Measurements from ENCODE around the gene COQ8B.
"Not testable (repeated sequence)": the region's sequence is repeated elsewhere in the genome, so short reads cannot be mapped to it uniquely, and the experiment has no call there.

The COQ8B gene

GRCh38 chr19:40741527-40742390, 25.1 kb upstream of the COQ8B start:
- DNase-seq = no peak

- DNase-seq = no peak
Measured at GRCh38 chr19:40740747-40741146, 24.1 kb upstream of the COQ8B start.

DNA sequence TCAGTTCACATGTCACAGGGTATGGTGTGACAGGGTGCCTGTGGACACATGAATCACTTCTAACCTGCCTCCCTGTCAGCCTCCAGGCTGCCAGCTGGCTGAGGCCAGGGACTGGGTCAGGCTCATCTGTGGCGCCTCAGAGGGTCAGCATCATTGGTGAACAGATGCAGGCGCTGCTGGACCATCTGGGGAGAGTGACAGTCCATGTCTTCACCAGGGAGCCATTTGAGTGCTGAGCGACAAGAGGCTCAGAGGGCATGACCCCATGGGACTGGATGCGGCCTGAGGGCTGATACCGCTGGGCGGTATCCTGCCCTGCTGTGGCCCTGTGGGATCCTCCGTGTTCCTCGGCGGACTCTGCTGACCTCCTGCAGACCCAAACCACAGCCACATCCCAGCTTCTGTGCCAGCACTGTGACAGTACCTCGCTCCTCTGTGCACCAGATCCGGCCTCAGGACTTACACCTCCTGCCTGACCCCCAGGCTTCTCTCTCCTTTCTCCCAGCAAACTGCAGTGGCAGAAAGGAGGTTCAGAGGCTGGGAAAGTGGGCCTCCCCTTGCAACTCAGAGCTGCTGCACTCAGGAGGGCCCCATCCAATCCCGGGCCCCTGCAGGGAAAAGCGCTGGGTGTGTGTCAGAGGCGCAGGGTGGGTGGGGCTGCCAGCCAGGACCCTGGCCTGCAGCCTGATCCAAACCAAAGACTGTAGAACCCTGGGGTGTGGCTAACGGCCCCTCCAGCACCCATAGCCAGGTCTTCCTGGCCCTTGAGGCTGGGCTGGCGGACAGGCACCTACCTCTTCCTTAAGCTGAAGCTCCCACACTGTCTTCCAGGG, 23.4 kb upstream of the COQ8B start:
- no peak for DNase-seq

DNA sequence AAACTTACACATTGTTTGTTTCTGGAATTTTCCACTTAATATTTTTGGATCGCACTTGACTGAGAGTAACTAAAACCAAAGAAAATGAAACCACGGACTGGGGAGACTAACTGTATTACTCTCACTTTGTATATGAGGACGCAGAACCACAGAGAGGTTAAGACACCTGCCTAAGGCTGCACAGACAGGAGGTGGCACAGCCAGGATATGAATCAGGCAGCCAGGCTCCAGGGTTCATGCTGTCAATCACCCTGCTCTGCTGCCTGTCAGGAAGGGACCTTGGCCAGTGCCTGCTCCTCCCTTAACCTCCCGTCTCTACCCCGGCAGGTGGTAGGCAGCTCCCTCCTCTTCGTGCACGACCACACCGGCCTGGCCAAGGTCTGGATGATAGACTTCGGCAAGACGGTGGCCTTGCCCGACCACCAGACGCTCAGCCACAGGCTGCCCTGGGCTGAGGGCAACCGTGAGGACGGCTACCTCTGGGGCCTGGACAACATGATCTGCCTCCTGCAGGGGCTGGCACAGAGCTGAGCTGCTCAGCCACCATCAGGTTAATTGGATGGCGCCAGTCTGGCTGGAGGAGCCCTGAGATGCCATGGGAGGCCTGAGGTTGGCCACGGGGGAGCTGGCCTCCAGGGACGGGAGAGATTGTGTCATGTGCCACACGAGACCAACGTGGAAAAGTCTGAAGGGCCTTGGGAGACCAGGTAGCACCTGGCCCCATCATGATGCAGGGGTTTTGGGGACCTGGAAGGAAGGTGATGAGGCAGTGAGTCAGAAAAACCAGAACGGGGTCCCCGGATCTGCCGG, 22.5 kb upstream of the COQ8B start:
- no peak for DNase-seq

DNA sequence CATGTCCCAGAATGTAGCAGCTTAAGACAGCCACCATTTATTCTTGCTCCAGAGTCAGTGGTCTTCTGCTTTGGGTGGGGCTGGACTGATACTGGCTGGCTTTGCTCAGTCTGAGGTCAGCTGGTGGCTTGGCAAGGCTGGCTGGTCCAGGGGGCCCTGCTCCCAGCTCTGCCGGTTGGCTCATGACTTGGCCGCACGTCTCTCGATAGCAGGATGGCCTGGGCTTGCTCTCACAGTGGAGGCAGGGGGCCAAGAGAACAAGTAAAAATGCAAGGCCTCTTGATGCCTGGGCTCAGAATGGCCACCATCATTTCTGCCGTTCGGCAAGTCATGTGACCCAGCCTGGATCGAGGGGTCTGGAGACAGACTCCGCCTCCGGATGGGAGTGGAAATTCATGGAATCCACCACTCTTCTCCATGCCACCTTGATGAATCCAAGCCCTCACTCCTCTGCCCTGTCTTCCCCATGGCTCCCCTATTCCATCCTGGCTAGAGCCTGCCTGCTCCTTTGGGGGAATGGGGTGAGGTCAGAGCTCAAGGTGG, 20.5 kb upstream of the COQ8B start:
- DNase-seq = no peak

- DNase-seq = no peak
Measured at GRCh38 chr19:40736661-40737060, 20.0 kb upstream of the COQ8B start.

- DNase-seq = no peak
Measured at GRCh38 chr19:40735013-40735771, 18.5 kb upstream of the COQ8B start.

DNA sequence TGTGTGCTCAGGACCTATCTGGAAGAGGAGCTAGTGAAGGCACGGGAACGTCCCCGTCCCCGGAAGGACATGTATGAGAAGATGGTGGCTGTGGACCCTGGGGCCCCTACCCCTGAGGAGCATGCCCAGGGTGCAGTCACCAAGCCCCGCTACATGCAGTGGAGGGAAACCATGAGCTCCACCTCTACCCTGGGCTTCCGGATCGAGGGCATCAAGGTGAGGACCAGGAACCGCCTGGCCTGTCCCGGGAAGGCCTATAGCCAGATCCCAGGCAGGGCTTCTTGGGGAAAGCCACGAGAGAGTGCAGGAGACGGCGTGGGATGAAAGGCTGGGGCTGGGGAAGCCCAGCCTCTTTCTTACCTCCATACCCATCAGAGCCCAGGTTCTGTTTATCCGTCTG, 16.5 kb upstream of the COQ8B start:
- DNase-seq = no peak

GRCh38 chr19:40732304-40732703, 15.6 kb upstream of the COQ8B start:
- DNase-seq = not testable (repeated sequence)

DNA sequence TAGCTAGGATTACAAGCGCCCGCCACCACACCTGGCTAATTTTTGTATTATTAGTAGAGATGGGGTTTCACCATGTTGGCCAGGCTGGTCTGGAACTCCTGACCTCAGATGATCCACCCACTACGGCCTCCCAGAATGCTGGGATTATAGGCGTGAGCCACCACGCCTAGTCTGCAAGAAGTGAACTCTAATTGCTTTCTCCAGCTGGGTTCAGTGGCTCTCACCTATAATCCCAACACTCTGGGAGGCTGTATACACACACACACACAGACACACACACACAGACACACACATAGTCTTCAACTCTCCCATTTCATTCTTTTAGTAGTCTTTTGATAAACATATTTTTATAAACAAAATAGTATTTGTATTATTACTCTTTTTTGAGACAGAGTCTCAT, 13.4 kb upstream of the COQ8B start:
- not testable (repeated sequence) for DNase-seq

GRCh38 chr19:40726279-40726678, 9.6 kb upstream of the COQ8B start:
- DNase-seq = no peak

GRCh38 chr19:40724855-40725254, 8.2 kb upstream of the COQ8B start:
- DNase-seq = no peak

DNA sequence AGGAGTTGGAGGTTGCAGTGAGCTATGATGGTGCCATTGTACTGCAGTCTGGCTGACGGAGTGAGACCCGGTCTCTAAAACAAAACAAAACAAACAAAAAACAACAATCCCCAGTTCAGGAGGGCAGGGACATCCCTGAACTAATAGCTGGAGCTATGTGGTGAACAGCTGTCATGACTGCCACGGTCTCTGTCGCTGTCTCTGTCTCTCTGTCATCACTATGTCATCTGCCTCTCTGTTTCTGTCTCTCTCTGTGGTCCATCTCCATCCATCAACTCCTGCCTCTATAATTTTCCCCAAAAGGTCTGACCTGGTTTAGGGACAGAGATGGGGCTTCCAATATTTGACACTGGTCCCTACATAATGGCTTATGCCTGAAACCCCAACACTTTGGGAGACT, 7.6 kb upstream of the COQ8B start:
- no peak for DNase-seq

- DNase-seq = no peak
Measured at GRCh38 chr19:40723661-40724254, 7.1 kb upstream of the COQ8B start.

DNA sequence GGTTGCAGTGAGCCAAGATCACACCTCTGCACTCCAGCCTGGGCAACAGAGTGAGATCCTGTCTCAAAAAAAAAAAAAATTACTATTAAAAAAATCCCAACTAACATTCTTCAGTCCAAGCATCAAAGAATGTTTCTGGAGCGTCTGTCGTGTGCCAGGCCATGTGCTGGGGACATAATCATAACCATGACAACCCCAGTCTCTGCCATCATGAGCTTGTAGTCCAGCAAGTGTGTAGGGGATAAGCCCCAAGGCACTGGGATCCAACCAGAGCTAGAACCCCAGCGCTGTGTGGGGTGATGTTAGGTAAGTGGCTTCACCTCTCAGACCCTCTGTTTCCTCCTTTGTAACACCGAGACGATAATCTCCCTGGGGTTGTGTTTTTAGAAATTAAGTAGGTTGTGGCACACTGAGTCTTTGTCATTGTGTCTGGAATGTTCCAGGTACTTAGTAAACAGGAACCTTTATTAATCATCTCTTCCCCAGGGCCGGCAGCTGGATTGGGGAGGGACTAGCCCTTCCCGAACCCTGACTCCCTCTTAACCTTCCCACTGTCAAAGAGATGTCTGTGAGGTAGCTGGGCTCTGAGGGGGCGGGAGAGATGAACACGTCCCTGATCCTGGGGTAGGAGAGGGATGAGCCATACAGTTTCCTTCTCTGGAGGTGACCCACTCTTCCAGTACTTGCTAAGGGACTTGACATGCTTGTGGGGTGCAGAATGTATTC, 5.4 kb upstream of the COQ8B start:
- no peak for DNase-seq

GRCh38 chr19:40721140-40721486, 4.4 kb upstream of the COQ8B start:
- DNase-seq = no peak

DNA sequence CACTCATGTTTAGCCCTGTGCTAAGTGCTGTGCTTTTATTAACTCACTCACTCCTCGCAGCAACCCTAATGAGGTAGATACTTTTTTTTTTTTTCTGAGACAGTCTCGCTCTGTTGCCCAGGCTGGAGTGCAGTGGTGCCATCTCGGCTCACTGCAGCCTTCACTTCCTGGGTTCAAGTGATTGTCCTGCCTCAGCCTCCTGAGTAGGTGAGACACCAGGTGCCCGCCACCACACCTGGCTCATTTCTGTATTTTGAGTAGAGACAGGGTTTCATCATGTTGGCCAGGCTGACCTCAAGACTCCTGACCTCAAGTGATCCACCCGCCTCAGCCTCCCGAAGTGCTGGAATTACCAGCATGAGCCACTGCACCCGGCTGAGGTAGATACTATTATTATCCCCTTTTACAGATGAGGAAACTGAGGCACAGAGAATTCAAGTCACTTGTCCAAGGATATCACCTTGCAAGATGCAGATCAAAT, 2.8 kb upstream of the COQ8B start:
- no peak for DNase-seq

DNA sequence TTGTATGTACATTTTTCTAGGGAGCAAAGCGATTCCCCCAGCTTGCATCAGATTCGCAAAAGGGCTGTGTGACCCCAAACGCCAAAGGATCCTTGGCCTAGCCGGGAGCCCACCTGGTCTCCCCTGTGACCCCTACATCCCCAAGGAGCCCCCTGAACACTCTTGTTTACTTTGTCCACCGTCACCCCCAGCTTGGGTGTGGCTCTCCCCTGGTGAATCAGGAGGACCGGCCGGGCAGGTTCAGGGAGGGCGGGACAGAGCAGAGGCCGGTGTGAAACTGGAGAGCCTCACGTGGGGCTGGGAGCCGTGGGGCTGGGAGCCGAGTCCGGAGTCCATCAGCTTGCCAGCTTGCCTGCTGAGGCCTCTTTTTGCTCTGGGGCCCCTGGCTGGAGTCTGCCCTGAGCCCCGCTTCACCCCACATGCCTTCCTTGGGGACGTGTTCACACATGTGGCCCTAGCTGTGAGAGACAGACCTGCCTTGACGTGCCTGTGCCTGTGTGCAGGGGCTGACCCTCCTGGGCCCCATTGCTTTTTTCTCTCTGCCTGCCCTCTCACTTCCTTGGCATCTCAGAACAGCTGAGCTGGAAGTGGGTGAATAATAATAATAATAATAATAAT, 2.2 kb upstream of the COQ8B start:
- no peak for DNase-seq

DNA sequence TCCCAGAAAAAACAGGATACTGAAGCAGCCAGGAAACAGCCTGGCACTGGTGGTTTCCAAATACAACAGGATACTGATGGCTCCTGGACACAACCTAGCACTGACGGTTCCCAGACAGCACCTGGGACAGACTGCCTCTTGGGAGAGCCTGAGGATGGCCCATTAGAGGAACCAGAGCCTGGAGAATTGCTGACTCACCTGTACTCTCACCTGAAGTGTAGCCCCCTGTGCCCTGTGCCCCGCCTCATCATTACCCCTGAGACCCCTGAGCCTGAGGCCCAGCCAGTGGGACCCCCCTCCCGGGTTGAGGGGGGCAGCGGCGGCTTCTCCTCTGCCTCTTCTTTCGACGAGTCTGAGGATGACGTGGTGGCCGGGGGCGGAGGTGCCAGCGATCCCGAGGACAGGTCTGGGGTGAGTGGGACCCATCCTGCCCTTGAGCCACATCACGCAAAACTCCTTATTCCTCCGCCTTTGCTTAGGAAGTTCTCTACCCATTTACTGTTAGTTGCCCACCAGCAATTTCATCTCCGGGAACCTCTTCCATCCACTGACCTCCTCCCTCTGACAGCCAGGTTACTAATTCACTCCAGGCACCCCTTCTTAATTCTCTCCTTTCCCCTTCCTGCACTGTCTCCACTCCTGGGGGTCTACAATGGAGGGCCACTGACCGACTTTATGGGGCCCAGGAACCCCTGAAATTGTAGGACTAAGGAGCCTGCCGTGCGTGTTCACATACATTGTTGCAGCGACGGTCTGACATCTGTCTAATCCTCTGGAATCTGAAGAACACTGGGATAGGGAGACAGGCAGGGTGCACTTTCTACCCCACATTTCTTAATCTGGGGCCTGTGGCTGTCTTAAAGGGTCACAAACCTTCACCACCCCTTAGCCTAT, 1.4 kb upstream of the COQ8B start:
- DNase-seq = no peak

Data from NCI-H2081 (cell line).